Caki2 (cell line): ENCODE measurements around the gene CYTH2. TPM values are rescaled to one million over a fixed set of nuclear protein-coding genes. Genes with fewer than 3 reads are reported as not detected.

Source experiments
- DNase-seq: peaks from one replicate; pipeline ENCODE4 v3.0.0-alpha.2; 2015; ENCODE audit warnings: low read depth
- in situ Hi-C: cut with HindIII; loops from 2 replicates; pipeline ENCODE4 v1.10.0; 2016; ENCODE audit warnings: low sequenced_read_pairs, low pct_unique_long_range_greater_than_20kb, mixed read lengths
- total RNA-seq: library from RNA; depleted of rRNA; stranded (reverse); fragments of >200 nt; shearing (Covaris generic); gene quantifications from 2 replicates; pipeline ENCODE4 v1.2.3, GENCODE V29; 2014; ENCODE audit warnings: low replicate concordance; rRNA removed

CYTH2 gene
- total RNA-seq, 1 experiment from 2014 or later, result 164 TPM

DNA sequence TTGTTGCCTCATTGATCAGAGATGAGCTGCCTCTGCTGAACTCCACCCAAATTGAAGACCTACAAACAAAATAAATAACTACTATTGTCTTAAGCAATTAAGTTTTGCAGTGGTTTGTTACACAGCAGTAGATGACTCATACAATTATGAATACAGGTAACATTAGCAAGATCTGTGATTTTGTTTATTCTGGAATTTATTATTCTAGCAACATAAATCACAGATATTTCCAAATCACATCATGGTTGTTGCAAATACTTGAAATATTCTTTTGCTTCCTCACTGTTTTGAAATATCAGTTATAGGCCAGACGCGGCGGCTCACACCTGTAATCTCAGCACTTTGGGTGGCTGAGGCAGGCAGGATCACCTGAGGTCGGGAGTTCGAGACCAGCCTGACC is 55.6 kb downstream of the CYTH2 start:
- no peak for DNase-seq
- in situ Hi-C loops, result no loop called here

DNA sequence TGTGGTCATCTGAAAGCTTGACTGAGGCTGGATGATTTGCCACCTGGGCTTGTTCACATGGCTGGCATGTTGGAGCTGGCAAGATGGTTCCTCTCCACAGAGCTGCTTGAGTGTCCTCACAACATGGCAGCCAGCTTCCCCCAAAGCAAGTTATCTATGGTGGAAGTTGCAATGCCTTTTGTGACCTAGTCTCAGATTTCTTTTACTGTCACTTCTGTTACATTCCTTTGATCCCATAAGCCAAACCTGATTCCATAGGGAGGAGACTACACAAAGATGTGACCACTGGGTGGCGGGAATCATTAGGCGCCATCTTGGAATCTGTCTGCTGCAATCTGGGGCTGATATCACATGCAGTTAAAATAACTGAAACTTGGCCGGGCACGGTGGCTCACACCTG is 60.0 kb downstream of the CYTH2 start:
- no peak for DNase-seq
- in situ Hi-C loops, result no loop called here

DNA sequence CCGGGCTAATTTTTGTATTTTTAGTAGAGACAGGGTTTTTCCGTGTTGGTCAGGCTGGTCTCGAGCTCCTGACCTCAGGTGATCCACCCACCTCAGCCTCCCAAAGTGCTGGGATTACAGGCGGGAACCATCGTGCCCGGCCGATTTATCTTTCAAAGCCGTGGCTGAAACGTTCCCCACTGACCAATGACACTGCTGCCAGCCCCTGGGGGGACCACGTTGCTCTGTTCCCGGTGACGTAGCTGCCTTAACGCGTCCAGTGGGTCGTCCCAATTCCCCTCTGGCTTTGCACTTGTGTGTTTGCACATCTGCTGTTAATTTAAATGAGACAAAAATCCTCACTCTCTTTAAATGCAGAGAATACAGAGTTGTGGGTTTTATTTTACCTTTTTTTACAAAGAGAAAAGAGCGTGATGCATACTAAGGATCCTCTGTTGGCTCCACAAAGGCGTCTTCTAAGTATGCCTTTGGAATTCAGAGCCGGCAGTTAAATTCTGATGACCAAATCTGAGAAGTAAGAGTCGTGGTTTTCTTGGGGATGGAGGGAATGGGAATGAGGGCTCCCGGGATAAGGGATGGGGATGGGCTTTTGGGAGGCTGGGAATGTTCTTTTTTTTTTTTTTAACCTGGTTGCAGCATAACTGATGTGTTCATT is 61.0 kb downstream of the CYTH2 start:
- no peak for DNase-seq
- in situ Hi-C loops, result no loop called here

DNA sequence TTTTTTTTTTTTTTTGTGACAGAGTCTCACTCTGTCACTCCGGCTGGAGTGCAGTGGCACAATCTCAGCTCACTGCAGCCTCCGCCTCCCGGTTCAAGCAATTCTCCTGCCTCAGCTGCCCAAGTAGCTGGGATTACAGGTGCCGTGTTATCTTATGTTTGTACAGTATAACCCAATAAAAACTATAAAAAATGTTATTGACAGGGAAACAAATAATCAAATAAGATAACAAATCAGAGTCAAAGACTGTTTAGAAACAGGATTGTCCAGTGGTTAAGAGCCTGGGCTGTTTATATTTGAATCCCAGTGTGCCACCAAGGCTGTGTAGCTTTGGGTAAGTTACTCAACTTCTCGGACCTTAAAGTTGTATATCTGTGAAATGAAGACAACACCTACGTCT is 61.6 kb downstream of the CYTH2 start:
- in situ Hi-C loops, result no loop called here

More for the DNA sequence above, 61.6 kb downstream of the CYTH2 start:
- DNase-seq, result no peak

Other genes starting within 250 kb of the CYTH2 start
- 11.5 and 13.5 TPM in 2 replicates for gene CARD8, start 213.5 kb upstream of the CYTH2 start, total RNA-seq
- 7.1 and 7.9 TPM in 2 replicates for gene ZNF114, start 199.3 kb upstream of the CYTH2 start, total RNA-seq
- gene EMP3, start 143.8 kb upstream of the CYTH2 start, total RNA-seq, result 119 and 124 TPM in 2 replicates
- 7.6 and 12.2 TPM in 2 replicates for gene TMEM143, start 105.4 kb upstream of the CYTH2 start, total RNA-seq
- gene SYNGR4, start 105.0 kb upstream of the CYTH2 start, total RNA-seq, result 0.20 TPM in 1 of 2 replicates, not detected in the other
- 119 and 155 TPM in 2 replicates for gene KDELR1, start 77.8 kb upstream of the CYTH2 start, total RNA-seq
- gene GRIN2D, start 75.7 kb upstream of the CYTH2 start, total RNA-seq, result 0.34 TPM in 1 of 2 replicates, not detected in the other
- gene GRWD1, start 23.4 kb upstream of the CYTH2 start, total RNA-seq, result 89.6 and 91.1 TPM in 2 replicates
- 0.37 and 0.78 TPM in 2 replicates for gene KCNJ14, start 13.8 kb upstream of the CYTH2 start, total RNA-seq
- 4.2 and 10.5 TPM in 2 replicates for gene LMTK3, start 42.5 kb downstream of the CYTH2 start, total RNA-seq
- 0.20 TPM in 1 of 2 replicates, not detected in the other for gene SULT2B1, start 82.8 kb downstream of the CYTH2 start, total RNA-seq
- not detected in 2 replicates for gene SPACA4, start 137.4 kb downstream of the CYTH2 start, total RNA-seq
- gene FAM83E, start 145.7 kb downstream of the CYTH2 start, total RNA-seq, result not detected in 2 replicates
- gene RPL18, start 149.8 kb downstream of the CYTH2 start, total RNA-seq, result 2,144 and 2,176 TPM in 2 replicates
- gene SPHK2, start 150.1 kb downstream of the CYTH2 start, total RNA-seq, result 3.6 and 4.8 TPM in 2 replicates
- 6.2 and 15.1 TPM in 2 replicates for gene DBP, start 168.0 kb downstream of the CYTH2 start, total RNA-seq
- gene CA11, start 176.8 kb downstream of the CYTH2 start, total RNA-seq, result 0.46 and 2.2 TPM in 2 replicates
- gene NTN5, start 203.6 kb downstream of the CYTH2 start, total RNA-seq, result 1.5 TPM in 1 of 2 replicates, not detected in the other
- gene FUT2, start 226.6 kb downstream of the CYTH2 start, total RNA-seq, result not detected in 2 replicates